ENCODE data around the gene IRAK3. TPM values are rescaled to one million over a fixed set of nuclear protein-coding genes. Genes with fewer than 3 reads are reported as not detected.
"Not testable (repeated sequence)": the region's sequence is repeated elsewhere in the genome, so short reads cannot be mapped to it uniquely, and the experiment has no call there.

Gene IRAK3
- total RNA-seq, 4 donors from 2014 or later: 31.6 to 35.8 (median 33.2) TPM

DNA sequence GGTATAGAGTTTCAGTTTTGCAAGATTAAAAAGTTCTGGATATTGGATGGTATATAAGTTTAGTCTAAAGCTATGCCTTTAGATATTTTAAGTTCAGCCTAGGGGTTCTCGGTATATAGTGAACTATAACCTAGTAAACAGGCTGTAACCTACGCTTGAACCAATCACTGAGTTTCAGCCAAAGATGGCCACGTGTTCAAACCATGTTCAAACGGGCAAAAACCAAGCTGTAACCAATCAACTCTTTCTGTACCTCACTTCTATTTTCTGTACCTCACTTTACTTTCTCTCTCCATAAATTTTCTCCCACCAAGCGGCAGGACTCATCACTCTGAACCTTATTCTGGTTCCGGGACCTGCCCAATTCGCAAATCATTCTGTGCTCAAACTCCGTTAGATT, 20.6 kb upstream of the IRAK3 start:
- no peak for TF ChIP-seq CTCF (IDR thresholded peaks at IDR 0.05)
- no peak for TF ChIP-seq EP300 (IDR thresholded peaks at IDR 0.05)
- TF ChIP-seq POLR2A (IDR thresholded peaks at IDR 0.05): no peak
- H3K4me1 ChIP-seq: peaks cover 0 to 30% (median 15%) of the 10 kb centered on the region in 4 donors
- H3K27ac ChIP-seq: peak overlapping the region; percentile 98 to 100 (median 99)
- H3K4me3 ChIP-seq: peak overlapping the region in 3 of 4 donors; percentile 76 to 89 (median 87)
- H3K36me3 ChIP-seq: peaks cover 0 to 5% (median 0%) of the 10 kb centered on the region in 3 donors
- H3K27me3 ChIP-seq: no peaks in the 10 kb centered on the region
- WGBS, 2 donors: 68 to 78% methylated on average over 8 of the region's 8 CpGs
- H3K9me3 ChIP-seq: peaks cover 0 to 8% (median 0%) of the 10 kb centered on the region in 4 donors
- no peak for DNase-seq (ENCODE audit: low spot score in 2 of 2)

DNA sequence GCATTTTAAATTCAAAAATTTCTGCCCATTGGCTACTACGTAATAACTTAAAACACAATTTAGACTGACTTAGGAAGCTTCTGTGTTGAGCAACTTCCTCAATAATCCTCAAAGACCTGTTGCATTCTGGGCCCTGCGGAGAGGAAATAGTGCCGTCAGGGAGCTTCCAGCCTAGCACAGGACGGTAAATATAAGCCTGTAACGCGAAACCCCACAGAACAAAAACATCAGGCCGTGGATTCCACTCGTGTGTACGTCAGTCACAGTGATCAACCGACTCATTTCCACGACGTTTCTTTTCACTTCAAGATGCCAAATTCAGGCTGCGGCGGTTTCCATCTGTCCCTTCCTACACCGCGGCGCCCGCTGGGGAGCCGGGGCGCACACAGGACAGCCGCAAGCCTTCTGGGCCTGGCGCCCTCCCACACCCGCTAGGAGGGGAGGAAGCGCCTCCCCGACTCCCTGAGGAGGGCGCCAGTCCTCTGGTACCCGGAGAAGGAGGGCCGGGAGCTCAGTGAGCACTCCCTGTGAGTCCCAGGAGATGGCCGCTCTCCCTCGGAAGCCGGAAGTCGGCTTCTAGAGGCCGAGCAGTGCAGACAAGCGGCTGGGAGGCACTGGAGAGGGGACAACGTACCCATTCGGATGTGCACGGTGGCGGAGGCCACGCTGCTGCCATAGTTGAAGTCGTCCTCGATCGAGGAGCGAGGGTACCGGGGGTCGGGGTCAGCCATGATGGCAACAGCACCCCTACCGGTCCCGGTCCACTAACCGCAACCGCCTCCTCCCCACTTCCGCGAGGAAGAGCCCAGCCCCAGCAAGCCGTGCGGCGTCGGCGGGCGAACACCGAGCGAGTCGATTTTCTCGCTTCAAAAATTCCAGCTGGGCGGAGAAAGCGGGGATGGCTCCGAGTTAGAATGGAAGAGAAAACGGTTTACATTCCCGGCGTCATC, 19.5 kb upstream of the IRAK3 start, which contains the start of gene TMBIM4:
Gene TMBIM4 (minus strand): TSS at position 776 of the 950 bp plus-strand sequence. CDS start 45 bp downstream, at position 731.
- Histone ChIP-seq H3K27me3 (no peaks in the 10 kb centered on the region), H3K9me3 (peaks cover 0 to 8% (median 0%) of the 10 kb centered on the region in 4 donors), H3K4me3 (peak within 1 kb of the TSS; percentile 76 to 89 (median 83)), H3K4me1 (peaks cover 0 to 27% (median 15%) of the 10 kb centered on the region in 4 donors), H3K27ac (peak within 1 kb of the TSS; percentile 98 to 100 (median 99)), H3K36me3 (peaks cover 0 to 5% (median 0%) of the 10 kb centered on the region in 3 donors)
- peak; percentile 47 to 88 (median 62) for TF ChIP-seq CTCF (IDR thresholded peaks at IDR 0.05)
- TF ChIP-seq POLR2A (IDR thresholded peaks at IDR 0.05): peak; percentile 56 to 78
- peak; percentile 18 to 87 for TF ChIP-seq EP300 (IDR thresholded peaks at IDR 0.05)
- DNase-seq (ENCODE audit: low spot score in 2 of 2): peak; percentile 66 to 74
- WGBS, 2 donors: 0 to 1% methylated on average over 51 to 59 of the region's 67 CpGs

GRCh38 chr12:66170606-66171005, 18.4 kb upstream of the IRAK3 start:
- H3K4me1 ChIP-seq: peaks cover 0 to 27% (median 15%) of the 10 kb centered on the region in 4 donors
- TF ChIP-seq EP300 (IDR thresholded peaks at IDR 0.05) (no peak), CTCF (IDR thresholded peaks at IDR 0.05) (no peak)
- no peaks in the 10 kb centered on the region for H3K9me3 ChIP-seq
- 94% methylated on average over 3 of the region's 3 CpGs for WGBS, 2 donors
- peak overlapping the region in 3 of 4 donors; percentile 98 to 100 (median 99) for H3K27ac ChIP-seq
- peaks cover 0 to 5% (median 0%) of the 10 kb centered on the region in 3 donors for H3K36me3 ChIP-seq
- no peak for DNase-seq (ENCODE audit: low spot score in 2 of 2)
- H3K27me3 ChIP-seq: no peaks in the 10 kb centered on the region
- H3K4me3 ChIP-seq: peak overlapping the region in 3 of 4 donors; percentile 76 to 89 (median 79)

GRCh38 chr12:66174391-66175325, 14.4 kb upstream of the IRAK3 start:
- DNase-seq (ENCODE audit: low spot score in 2 of 2); H3K36me3 ChIP-seq; H3K4me1 ChIP-seq; H3K9me3 ChIP-seq; H3K27me3 ChIP-seq; H3K4me3 ChIP-seq; H3K27ac ChIP-seq: not testable (repeated sequence)
- WGBS, 2 donors: 93 to 94% methylated on average over 45 to 46 of the region's 54 CpGs
